GM19193 (cell line): ENCODE measurements around the gene VENTX.

Experiments used
- POLR2A ChIP-seq: IDR thresholded peaks from 4 replicates; pipeline ENCODE4 v1.6.1; 2011; ENCODE audit not compliant: insufficient read depth, insufficient read length; ENCODE audit errors: extremely low read depth

VENTX gene

DNA sequence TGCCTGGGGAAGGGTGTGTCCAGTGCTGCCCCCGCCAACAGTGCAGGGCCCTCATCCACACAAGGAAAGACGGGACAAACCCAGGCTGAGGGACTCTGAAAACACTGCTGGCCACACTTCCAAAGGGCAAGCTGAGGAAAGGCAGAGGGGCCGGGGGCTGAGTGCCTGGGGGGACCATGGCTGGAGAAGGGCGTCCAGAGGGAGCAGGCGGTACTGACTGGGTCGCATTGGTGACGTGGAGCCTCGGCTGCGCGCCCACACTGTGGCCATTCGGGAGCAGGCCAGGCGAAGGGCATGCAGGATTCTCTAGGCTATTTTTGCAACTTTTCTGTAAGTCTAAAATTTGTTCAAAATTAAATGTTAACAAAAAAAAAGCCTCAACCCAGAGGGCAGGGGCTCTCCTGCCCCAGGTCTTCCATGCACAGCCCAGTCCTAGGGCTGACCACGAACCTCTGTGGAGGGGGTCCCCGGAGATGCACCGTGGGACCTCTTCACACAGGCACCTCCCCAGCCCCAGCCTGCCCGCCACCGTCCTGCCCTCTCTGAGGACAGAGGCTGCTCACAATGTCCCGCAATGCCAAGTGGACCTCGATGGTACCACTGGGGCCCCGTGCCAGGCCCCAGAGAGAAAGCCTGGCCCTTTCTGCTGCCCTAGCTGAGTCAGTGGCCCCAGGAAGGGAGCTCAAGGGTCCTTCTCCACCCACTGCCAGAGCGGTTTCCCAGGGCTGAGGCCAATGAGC is 28.6 kb downstream of the VENTX start:
- no peak for TF ChIP-seq POLR2A

DNA sequence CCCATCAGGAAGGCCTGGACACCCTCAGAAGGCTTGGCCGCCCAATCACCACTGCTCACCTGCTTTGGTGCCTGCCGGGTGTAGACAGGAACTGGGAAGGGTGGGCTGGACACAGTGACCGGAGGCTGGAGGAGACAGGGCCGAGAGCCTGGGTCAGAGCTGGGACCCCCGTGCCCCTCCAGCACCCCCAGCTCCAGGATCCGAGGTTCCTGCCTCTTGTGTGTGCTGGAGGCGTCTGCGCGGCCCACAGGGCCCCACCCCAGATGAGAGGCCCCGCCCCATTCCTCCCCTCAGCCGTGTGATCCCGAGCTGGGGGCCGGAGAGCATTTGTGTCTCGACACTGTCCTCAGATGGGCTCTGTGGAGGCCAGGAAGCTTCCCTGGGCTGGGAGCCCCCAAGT is 29.6 kb downstream of the VENTX start:
- TF ChIP-seq POLR2A = no peak

DNA sequence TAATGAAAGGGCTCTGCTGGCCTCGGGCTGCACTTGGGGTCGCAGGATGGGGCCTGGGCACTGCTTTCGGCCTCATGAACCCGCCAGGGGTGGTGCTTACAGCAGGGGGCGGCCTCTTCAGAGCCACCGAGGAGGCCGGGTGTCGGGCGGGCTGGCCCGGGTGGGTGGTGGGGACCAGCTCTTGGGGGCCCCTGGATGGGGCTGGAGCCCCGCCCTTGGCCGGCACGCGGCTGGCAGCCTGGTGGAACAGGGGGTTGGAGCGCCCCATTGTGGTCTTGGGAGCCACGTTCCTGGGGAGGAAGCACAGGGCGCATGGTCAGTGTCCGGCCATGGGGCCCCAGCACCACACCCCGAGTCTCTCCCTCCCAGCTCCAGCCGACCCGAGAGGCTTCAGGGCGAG is 30.2 kb downstream of the VENTX start:
- no peak for TF ChIP-seq POLR2A

DNA sequence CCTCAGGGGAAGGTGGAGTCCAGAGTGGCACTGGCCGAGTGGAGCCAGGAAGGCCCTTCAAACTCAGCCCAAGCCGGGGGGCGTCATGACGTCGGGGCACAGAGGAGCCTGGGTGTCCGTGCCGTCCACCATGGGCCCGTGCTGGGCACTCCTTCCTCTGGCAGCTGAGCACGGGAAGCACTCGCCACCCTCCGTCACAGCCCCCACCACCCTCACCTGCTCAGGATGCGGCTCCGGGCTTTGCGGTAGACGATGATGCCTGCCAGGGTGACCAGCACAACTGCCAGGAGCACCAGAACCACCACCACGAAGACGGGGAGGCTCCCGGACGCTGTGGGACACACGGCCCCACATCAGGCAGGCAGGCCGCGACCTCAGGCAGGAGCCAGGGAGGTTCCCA is 30.9 kb downstream of the VENTX start:
- TF ChIP-seq POLR2A = no peak

DNA sequence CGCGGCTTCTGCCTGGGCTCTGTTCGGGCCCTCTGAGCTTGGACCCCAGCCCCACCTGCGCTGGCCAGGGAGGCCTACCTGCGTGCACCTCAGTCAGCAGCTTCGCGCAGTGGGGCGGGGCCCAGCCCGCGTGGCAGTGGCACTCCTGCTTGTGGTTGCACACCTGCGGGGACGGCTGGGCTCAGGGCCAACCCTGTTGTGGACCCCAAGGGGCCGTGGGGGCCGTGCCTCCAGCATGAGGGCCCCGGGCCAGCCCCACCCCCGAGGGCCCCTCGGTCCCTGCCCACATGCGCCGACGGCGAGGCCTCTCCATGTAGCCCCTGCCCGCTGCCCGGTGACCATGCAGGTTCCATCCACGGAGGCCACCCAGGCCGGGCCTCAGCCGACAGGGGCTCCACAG is 31.7 kb downstream of the VENTX start:
- TF ChIP-seq POLR2A = no peak

DNA sequence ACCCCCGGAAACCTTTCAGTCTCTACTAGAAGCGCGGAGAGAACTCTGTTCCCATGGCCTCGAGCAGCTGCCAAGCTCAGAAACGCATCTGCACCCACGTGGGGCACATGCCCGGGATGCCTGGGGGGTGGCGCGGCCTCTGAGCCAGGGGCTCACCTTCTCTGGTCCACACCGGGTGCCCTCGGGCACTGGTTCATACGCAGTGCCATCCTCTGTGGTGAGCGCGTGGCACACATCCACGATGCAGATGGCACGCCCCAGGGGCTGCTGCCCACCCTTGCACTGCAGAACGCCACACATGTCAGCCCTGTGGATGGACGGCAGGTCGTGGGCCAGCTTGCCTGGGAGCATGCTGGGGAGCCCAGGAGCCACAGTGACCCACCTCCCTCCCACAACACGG is 32.5 kb downstream of the VENTX start:
- TF ChIP-seq POLR2A = no peak

DNA sequence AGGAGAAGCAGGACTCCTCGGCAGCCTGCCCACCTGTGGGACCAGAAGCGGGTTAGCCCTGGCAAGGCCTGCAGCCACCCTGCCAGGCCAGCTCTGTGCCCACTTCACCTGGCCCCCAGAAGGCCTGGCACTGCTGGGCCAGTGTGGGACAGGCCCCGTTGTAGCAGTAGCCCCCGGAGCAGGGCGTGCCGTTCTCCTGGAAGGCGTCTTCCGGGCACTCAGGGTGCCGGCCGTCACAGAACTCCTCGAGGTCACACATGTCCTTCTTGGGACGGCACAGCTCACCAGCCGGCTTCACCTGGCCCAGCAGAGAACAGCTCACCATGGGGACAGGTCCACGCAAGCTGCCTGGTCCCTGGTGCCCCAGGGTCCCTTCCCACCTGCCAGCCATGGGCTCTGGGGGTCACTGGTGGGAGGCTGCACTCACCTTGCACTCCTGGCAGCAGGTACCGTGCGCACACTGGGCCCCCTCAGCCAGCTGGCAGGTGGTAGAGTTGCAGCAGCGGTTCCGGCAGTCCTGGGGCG is 33.2 kb downstream of the VENTX start:
- no peak for TF ChIP-seq POLR2A

DNA sequence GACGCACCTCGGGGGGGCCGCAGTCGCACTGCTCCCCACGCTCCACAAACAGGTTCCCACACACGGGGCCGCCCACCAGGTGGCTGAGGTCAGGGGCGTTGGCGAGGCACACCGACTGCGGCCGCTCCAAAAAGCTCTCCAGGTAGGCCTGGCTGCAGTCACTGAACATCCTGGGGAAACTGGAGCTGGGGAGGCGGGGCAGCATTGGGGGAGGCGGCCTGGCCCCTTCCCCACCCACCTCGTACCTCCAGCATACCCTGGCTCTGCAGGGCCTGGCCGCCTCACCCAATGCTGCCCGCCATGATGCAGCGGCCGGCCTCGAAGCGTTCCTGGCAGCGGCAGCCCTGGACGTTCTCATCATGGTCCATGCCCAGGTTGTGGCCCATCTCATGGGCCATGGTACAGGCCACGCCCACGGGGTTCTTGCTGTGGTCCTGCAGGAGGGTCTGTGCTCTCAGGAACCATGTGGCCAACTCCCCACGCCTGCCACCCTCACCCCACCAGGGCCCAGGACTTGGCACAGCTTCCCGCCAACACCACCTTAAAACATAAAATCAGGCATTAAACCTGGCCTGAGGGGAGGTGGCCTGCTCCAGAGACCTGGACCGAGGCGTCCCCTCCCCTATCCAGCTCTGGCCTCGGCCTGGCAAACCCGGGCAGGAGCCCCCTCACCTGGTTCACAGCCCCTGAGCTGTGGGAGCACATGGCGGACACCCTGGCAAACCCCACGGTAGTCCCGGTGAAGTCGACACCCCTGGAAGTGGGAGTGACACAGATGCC is 34.1 kb downstream of the VENTX start:
- no peak for TF ChIP-seq POLR2A

DNA sequence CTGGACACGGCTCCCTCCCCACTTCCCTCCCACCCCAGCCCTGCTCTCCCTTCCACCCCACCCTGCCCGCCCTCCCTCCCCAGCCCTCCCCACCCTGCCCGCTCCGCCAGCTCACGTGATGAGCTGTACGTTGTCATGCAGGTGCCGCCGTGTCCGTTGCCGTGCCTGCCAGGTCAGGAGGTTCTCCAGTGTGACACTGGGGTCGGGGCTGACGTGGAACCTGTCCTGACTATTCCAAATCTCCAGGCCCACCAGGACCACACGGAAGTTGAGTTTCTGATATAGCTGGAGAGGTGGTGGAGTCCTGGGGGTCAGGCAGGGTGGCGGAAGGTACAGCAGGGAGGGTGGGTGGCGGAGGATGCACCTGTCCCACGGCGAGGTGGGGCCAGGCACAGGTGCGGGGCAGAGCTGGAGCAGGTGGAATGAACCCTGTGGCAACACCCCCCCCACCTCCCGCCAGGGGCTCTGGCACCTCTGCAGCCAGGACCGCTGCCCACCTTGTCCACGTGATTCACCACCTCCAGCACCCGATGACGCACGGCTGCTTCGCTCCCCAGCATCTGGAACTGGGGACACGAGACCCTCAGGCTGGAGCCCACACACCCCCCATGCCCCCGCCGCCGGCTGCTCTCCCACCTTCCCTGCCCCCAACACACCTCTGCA is 34.8 kb downstream of the VENTX start:
- TF ChIP-seq POLR2A = no peak

DNA sequence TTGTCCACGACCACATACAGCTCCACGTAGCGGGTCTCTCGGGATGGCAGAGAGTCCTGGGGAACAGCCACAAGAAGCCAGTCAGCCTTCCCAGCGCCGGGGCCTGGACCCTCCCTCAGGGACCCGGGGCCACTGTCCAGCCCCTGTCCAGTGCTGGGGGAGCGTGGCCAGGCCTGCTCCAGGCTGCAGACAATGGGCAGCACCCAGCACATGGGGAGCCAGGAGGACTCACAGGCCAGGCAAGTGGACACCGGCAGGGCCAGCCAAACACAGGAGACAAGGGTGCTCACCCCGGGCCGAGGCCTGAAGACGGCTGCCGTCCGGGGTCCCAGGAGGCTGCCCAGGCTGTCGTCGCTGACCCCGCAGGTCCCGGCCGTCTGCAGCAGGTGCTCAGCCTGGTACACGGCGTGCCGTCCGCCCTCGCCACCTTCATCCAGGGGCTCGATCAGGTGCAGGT is 35.3 kb downstream of the VENTX start:
- no peak for TF ChIP-seq POLR2A

DNA sequence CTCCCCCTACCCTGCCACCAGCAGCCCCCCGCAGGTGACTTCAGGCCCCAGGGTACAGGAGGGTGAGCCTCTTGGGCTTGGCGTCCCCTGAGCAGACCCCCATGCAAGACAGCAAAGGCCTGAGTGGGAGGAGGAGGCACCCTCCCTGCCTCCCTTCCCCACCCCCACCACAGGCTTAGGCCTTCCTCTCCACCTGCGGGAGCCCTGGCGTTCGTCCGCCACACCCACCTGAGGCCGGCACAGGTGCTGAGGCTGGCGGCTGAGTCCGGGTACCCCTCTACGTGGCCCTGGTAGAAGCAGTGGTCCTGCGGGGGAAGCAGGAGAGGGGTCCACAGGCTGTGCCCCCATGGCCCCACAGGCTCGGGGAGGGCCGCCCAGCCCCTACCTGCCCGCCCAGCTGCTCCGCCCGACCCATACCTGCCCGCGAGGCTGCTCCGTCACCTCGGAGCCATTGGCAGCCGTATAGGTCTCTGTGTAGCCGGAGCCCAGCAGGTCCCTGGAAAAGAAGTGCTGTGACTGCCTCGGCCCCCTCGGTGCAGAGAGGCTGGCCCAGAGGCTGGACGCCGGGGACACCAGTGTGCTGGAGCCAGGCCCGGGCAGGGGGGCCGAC is 36.0 kb downstream of the VENTX start:
- TF ChIP-seq POLR2A = no peak

DNA sequence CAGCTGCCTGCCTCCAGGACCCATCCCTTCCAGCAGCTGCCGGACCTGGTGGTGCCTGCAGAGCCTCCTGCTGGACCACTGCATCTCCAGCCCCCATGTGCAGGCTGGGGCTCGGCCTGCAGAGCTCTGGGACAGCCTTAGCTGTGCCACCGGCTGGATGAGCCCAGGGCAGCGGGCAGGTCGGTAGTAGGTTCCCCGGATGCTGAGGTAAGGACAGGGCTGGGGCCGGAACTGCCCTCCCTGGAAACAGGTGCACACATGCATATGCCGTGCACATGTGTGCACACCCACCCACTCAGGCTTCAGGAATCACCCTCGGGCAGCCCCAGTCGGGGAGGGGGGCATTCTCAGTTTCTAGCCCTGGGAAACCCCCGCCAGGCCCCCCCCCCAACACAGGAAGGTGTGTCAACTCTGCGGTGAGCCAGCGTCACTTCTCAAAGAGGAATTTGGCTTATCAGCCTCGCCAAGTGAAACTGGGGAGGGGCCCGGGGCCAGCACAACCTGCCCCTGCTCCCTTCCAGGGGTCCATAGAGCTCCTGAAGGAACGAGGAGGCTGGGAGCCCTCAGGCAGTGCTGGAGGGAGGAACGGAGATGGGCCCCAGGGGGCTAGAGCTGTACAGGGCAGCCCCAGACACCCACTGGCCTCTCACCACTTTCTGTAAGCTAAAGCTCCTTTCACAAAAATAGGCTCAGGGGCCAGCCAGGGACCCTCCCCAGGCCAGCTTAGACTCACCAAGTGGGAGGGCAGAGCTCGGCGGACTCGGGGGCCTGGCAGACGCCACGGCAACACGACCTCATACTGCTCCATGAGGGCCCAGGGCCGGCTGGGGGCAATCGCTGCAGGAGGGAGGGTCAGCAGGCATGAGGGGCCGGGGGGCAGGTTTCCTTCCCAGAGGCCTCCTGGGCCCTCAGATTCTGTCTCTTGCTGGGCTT is 37.4 kb downstream of the VENTX start:
- TF ChIP-seq POLR2A = peak; percentile 41

DNA sequence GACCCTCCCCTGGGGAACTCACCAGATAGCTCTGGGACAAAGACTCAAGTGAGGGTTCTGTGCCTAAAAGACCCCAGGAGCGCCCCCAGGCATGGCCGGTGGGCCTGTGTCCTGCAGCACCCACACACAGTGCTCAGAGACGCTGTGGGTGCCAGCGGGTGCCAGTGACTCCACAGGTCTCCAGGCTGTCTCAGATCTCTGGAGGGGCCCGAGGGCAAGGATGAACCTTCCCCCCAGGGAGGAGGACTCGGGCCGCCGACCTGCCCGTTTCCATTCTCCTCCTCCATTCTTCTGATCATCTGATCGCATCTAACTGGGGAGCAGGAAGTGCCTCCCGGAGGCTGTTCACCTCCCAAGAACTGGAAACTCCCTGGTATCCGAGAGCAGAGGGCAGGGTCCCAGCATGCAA is 38.0 kb downstream of the VENTX start:
- TF ChIP-seq POLR2A = peak; percentile 54

DNA sequence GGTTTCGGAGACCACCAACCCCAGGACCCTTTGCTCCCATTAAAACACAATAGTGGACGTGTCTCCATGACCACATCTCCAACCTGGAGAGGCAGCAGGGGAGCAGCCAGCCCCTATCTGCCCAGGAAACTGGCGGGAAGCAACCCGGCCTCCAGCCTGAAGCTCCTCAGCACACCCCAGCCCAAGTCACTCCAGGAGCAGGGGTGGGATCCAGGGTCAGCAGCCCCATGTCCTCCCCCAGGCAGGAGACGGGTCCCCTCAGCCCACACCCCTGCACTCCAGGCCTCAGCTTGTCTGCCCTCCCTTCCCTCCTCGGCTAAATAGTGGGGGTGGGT is 38.4 kb downstream of the VENTX start:
- TF ChIP-seq POLR2A = no peak
